ENCODE measurements around the gene PIP4K2A. TPM values are rescaled to one million over a fixed set of nuclear protein-coding genes. Genes with fewer than 3 reads are reported as not detected.

The PIP4K2A gene
- total and polyA plus RNA-seq, 9 donors = 4.3 to 85.6 (median 18.4) TPM

- intact Hi-C loops (cut with DNase I) = no loop called here
- no peak for TF ChIP-seq CTCF (IDR thresholded peaks at IDR 0.05)
- no peak for TF ChIP-seq POLR2A (IDR thresholded peaks at IDR 0.05)
- TF ChIP-seq EP300 (IDR thresholded peaks at IDR 0.05) = no peak
- Histone ChIP-seq H3K27me3 (no peaks in the 10 kb centered on the region), H3K4me3 (no peak overlapping the region), H3K9me3 (no peaks in the 10 kb centered on the region), H3K36me3 (no peaks in the 10 kb centered on the region), H3K27ac (no peak overlapping the region), H3K4me1 (ENCODE audit: insufficient read depth) (peaks cover 1% of the 10 kb centered on the region)
- 52 to 66% (median 57%) methylated on average over 4 of the region's 4 CpGs for WGBS, 3 donors
- DNase-seq = no peak
These were observed 57.4 kb downstream of the PIP4K2A start for GRCh38 chr10:22657024-22657423.

GRCh38 chr10:22656036-22656435 is 58.3 kb downstream of the PIP4K2A start:
- Histone ChIP-seq H3K27me3 (no peaks in the 10 kb centered on the region), H3K4me3 (no peak overlapping the region), H3K9me3 (no peaks in the 10 kb centered on the region), H3K36me3 (no peaks in the 10 kb centered on the region), H3K4me1 (ENCODE audit: insufficient read depth) (peaks cover 4% of the 10 kb centered on the region), H3K27ac (no peak overlapping the region)
- TF ChIP-seq CTCF (IDR thresholded peaks at IDR 0.05) = no peak
- TF ChIP-seq EP300 (IDR thresholded peaks at IDR 0.05) = no peak
- no peak for TF ChIP-seq POLR2A (IDR thresholded peaks at IDR 0.05)
- WGBS, 3 donors = 91 to 94% (median 93%) methylated on average over 8 of the region's 8 CpGs
- no peak for DNase-seq
- intact Hi-C loops (cut with DNase I) = no loop called here

GRCh38 chr10:22655312-22655981 is 58.9 kb downstream of the PIP4K2A start:
- H3K27me3 ChIP-seq = no peaks in the 10 kb centered on the region
- peaks cover 4% of the 10 kb centered on the region for H3K4me1 ChIP-seq (ENCODE audit: insufficient read depth)
- no peaks in the 10 kb centered on the region for H3K36me3 ChIP-seq
- TF ChIP-seq POLR2A (IDR thresholded peaks at IDR 0.05) = no peak
- TF ChIP-seq EP300 (IDR thresholded peaks at IDR 0.05) = no peak
- TF ChIP-seq CTCF (IDR thresholded peaks at IDR 0.05) = no peak
- intact Hi-C loops (cut with DNase I) = no loop called here
- H3K4me3 ChIP-seq = no peak overlapping the region
- DNase-seq = no peak
- H3K9me3 ChIP-seq = no peaks in the 10 kb centered on the region
- 29 to 52% (median 36%) methylated on average over 10 of the region's 10 CpGs for WGBS, 3 donors
- no peak overlapping the region for H3K27ac ChIP-seq

GRCh38 chr10:22652988-22653481 is 61.3 kb downstream of the PIP4K2A start:
- Histone ChIP-seq H3K27ac (no peak overlapping the region), H3K36me3 (no peaks in the 10 kb centered on the region), H3K9me3 (no peaks in the 10 kb centered on the region), H3K4me3 (no peak overlapping the region), H3K4me1 (ENCODE audit: insufficient read depth) (peaks cover 4% of the 10 kb centered on the region), H3K27me3 (no peaks in the 10 kb centered on the region)
- intact Hi-C loops (cut with DNase I) = no loop called here
- WGBS, 3 donors = 91 to 94% (median 93%) methylated on average over 6 of the region's 6 CpGs
- no peak for DNase-seq
- TF ChIP-seq POLR2A (IDR thresholded peaks at IDR 0.05) (no peak), EP300 (IDR thresholded peaks at IDR 0.05) (no peak), CTCF (IDR thresholded peaks at IDR 0.05) (no peak)
